Thoracic aorta (tissue), 2 donors: Measurements from ENCODE around the gene HS1BP3. TPM values are rescaled to one million over a fixed set of nuclear protein-coding genes. Genes with fewer than 3 reads are reported as not detected.

ENCODE experiments used
- ATAC-seq: fragments of 150-250 bp; one replicate; pipeline ENCODE4 v1.8.0; 2017; ENCODE audit warnings: low read depth; ENCODE audit not compliant: insufficient number of reproducible peaks, low FRiP score
- DNase-seq: peaks from one replicate; pipeline ENCODE4 v3.0.0-alpha.2; 2020; ENCODE audit warnings: low spot score
- H3K27ac ChIP-seq, 2 donors: fragments of 200-600 bp; sonication (generic); 1 replicate in 1 of 2; 2 replicates in 1 of 2; pipeline ENCODE4 v1.5.1; 2016; ENCODE audit warnings: mild to moderate bottlenecking in 2 of 2, moderate library complexity in 2 of 2
- H3K27me3 ChIP-seq: fragments of 200-600 bp; sonication (generic); replicated peaks from 2 replicates; pipeline ENCODE4 v1.6.0; 2016; ENCODE audit warnings: mild to moderate bottlenecking; ENCODE audit not compliant: insufficient read depth
- H3K36me3 ChIP-seq: fragments of 200-600 bp; sonication (generic); one replicate; pipeline ENCODE4 v1.5.1; 2016
- H3K4me1 ChIP-seq, 2 donors: fragments of 200-600 bp; sonication (generic); 1 replicate in 1 of 2; 2 replicates in 1 of 2; pipeline versions ENCODE4 v1.5.1 to v1.6.0; 2016; ENCODE audit warnings: low read depth in 2 of 2, mild to moderate bottlenecking in 1 of 2; ENCODE audit not compliant: control insufficient read depth in 1 of 2
- H3K4me3 ChIP-seq: fragments of 200-600 bp; sonication (generic); 2 replicates; pipeline ENCODE4 v1.5.1; 2016; ENCODE audit warnings: mild to moderate bottlenecking
- H3K9me3 ChIP-seq: fragments of 200-600 bp; sonication (generic); 2 replicates; pipeline ENCODE4 v1.5.1; 2016
- CTCF ChIP-seq: fragments of 200-600 bp; sonication (generic); IDR thresholded peaks from one replicate; pipeline ENCODE4 v1.5.1; 2019; ENCODE audit warnings: antibody characterized with exemption
- total RNA-seq, 2 donors: library from RNA; depleted of rRNA; stranded (reverse); fragments of >200 nt; gene quantifications; one replicate each; pipeline versions ENCODE4 v1.1.0 to v1.2.3, GENCODE V29; 2016

Gene HS1BP3
- total RNA-seq, 2 donors from 2014 or later, result 40.7 to 65.8 TPM

- TF ChIP-seq CTCF, result no peak
- peaks cover 17 to 77% of the 10 kb centered on the region in 2 donors for H3K4me1 ChIP-seq
- peak overlapping the region; percentile 56 to 70 for H3K27ac ChIP-seq
- DNase-seq (no peak), ATAC-seq (no peak)
- no peaks in the 10 kb centered on the region for H3K27me3 ChIP-seq
- no peaks in the 10 kb centered on the region for H3K9me3 ChIP-seq
- H3K4me3 ChIP-seq, result no peak overlapping the region
- H3K36me3 ChIP-seq, result no peaks in the 10 kb centered on the region
These were observed 39.0 kb downstream of the HS1BP3 start for GRCh38 chr2:20611844-20612356.

GRCh38 chr2:20611077-20611843 is 39.6 kb downstream of the HS1BP3 start:
- peak overlapping the region; percentile 56 to 70 for H3K27ac ChIP-seq
- no peak for TF ChIP-seq CTCF
- H3K4me1 ChIP-seq, result peaks cover 14 to 71% of the 10 kb centered on the region in 2 donors
- no peaks in the 10 kb centered on the region for H3K9me3 ChIP-seq
- H3K36me3 ChIP-seq, result no peaks in the 10 kb centered on the region
- no peaks in the 10 kb centered on the region for H3K27me3 ChIP-seq
- H3K4me3 ChIP-seq, result no peak overlapping the region
- peak; percentile 60 for DNase-seq
- peak; percentile 96 for ATAC-seq

DNA sequence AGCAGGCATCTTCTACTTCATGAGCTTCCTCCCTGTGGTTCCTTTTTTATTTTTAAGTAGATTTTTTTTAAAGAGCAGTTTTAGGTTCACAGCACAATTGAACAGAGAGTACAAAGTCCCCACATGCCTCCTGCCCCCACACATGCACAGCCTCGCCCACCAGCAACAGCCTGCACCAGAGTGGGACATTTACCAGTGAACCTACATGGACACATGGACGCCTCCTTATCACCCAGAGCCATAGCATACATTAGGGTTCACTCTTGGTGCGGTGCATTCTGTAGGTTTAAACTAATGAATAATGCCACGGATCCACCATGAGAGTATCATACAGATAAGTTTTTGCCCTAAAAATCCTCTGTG is 40.9 kb downstream of the HS1BP3 start:
- DNase-seq (no peak), ATAC-seq (no peak)
- Histone ChIP-seq H3K4me3 (no peak overlapping the region), H3K9me3 (no peaks in the 10 kb centered on the region), H3K4me1 (peaks cover 14 to 58% of the 10 kb centered on the region in 2 donors), H3K36me3 (no peaks in the 10 kb centered on the region), H3K27me3 (no peaks in the 10 kb centered on the region), H3K27ac (no peak overlapping the region)
- TF ChIP-seq CTCF, result no peak

- no peaks in the 10 kb centered on the region for H3K27me3 ChIP-seq
- peaks cover 11 to 57% of the 10 kb centered on the region in 2 donors for H3K4me1 ChIP-seq
- H3K36me3 ChIP-seq, result no peaks in the 10 kb centered on the region
- H3K9me3 ChIP-seq, result no peaks in the 10 kb centered on the region
- no peak overlapping the region for H3K4me3 ChIP-seq
- no peak for ATAC-seq
- H3K27ac ChIP-seq, result no peak overlapping the region
- no peak for TF ChIP-seq CTCF
- DNase-seq, result no peak
These were observed 41.4 kb downstream of the HS1BP3 start for GRCh38 chr2:20609349-20609994.

DNA sequence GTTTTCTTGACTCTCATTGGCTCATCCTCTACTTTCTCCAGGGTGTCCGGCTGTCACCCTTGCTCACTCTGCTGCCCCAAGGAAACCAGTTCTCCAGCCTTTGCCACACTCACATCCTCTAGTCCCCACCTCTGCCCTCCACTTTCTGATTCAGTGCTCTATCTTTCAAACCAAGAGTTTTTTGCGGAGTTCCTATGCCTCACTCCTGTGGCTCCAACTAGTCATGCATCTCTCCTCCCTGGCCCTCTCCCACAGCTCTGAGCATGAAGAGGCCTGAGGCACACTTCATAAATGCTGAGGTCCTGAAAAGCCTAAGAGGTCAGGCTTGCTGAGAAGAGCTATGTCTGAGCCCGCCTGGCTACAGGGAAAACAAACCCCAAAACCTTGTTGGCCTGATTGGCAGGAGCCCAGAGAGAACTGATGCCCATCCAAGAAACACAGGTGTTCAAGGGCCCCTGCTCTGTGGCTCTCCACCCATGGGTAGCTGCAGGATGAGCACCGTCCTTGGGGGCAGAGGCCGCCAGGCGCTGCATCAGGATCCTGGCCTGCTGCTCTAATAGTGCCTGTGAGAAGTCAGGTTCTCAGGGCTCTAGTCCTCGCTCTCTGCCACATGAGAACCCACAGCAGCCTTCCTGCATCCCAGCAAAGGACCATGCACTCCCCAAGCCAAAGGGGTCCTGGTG is 42.1 kb downstream of the HS1BP3 start:
- no peak overlapping the region for H3K27ac ChIP-seq
- no peaks in the 10 kb centered on the region for H3K27me3 ChIP-seq
- no peaks in the 10 kb centered on the region for H3K9me3 ChIP-seq
- no peak for TF ChIP-seq CTCF
- no peak overlapping the region for H3K4me3 ChIP-seq
- peaks cover 7 to 56% of the 10 kb centered on the region in 2 donors for H3K4me1 ChIP-seq
- ATAC-seq (no peak), DNase-seq (no peak)
- H3K36me3 ChIP-seq, result no peaks in the 10 kb centered on the region
